Prostate gland (tissue), 2 donors: ENCODE data around the gene SAMHD1.

Source experiments
- CTCF ChIP-seq, 4 experiments: fragments of 200-600 bp in 2 of 4; fragments of 450-650 bp in 2 of 4; sonication (generic) in 2 of 4; IDR thresholded peaks; 1 replicate in 3 of 4; 2 replicates in 1 of 4; pipeline ENCODE4 v1.5.1; 2016 to 2019; ENCODE audit warnings: antibody characterized with exemption in 4 of 4, mild to moderate bottlenecking in 2 of 4, moderate library complexity in 2 of 4
- POLR2A ChIP-seq: fragments of 450-650 bp; IDR thresholded peaks from one replicate; pipeline ENCODE4 v1.6.1; 2016; ENCODE audit warnings: antibody characterized with exemption, mild to moderate bottlenecking
- POLR2AphosphoS5 ChIP-seq: sonication (generic); formaldehyde crosslinking; IDR thresholded peaks from one replicate; pipeline ENCODE4 v1.6.1; 2017; ENCODE audit warnings: antibody characterized with exemption

GRCh38 chr20:36881331-36881730, 70.2 kb downstream of the SAMHD1 start:
- TF ChIP-seq CTCF (IDR thresholded peaks at IDR 0.05) (no peak), POLR2A (no peak), POLR2AphosphoS5 (no peak)
